HepG2 (cell line): ENCODE results near the gene GALNT10. TPM values are rescaled to one million over a fixed set of nuclear protein-coding genes. Genes with fewer than 3 reads are reported as not detected.

Source experiments
- ATAC-seq: fragments of 200-7000 bp; cut with Tn5 transposase; 3 replicates; pipeline ENCODE4 v1.9.1; 2020; ENCODE audit warnings: mild to moderate bottlenecking, moderate library complexity
- BruUV-seq: library from RNA; stranded (reverse); fragments of 400-500 nt; replicated peaks from 2 replicates; lab custom pipeline; 2021; lab: Mats Ljungman, UMichigan
- CTCF ChIA-PET: fragments of 300-600 bp; formaldehyde crosslinking; extraction: SDS; loops from one replicate; lab custom pipeline; 2021; ENCODE audit warnings: low total read pairs, inconsistent platforms, low intra/inter-chr PET ratio; lab: Yijun Ruan, JAX
- POLR2A ChIA-PET: fragments of 350-600 bp; sonication (Branson Sonifier 250); formaldehyde crosslinking; loops from one replicate; lab custom pipeline; 2020; ENCODE audit warnings: antibody characterized with exemption, inconsistent platforms; lab: Yijun Ruan, JAX
- DNase-seq: peaks from one replicate; pipeline ENCODE4 v3.0.0-alpha.2; 2015; ENCODE audit warnings: low spot score
- FAIRE-seq: peaks from 3 replicates; lab custom pipeline; 2011; peaks lifted over from hg19 to GRCh38; lab: Jason Lieb, UNC
- H2AFZ ChIP-seq: one replicate; pipeline ENCODE4 v1.6.1; 2011; ENCODE audit warnings: low read length, inconsistent platforms
- H3K27ac ChIP-seq: fragments of 300-600 bp; 3 replicates; pipeline ENCODE4 v1.8.0; 2011; ENCODE audit warnings: mixed run types, mild to moderate bottlenecking, mixed read lengths, low read length, inconsistent platforms; ENCODE audit not compliant: insufficient read depth; ENCODE audit errors: extremely low read length
- H3K27me3 ChIP-seq, 2 experiments: fragments of 200-600 bp in 1 of 2; 2 replicates in 1 of 2; 3 replicates in 1 of 2; pipeline versions ENCODE4 v1.6.0 to v1.8.0; 2011; ENCODE audit warnings: low read length in 2 of 2, mild to moderate bottlenecking in 2 of 2, moderate library complexity in 2 of 2, inconsistent platforms in 1 of 2; ENCODE audit not compliant: insufficient read depth in 2 of 2, control insufficient read depth in 1 of 2
- H3K36me3 ChIP-seq, 2 experiments: fragments of 200-600 bp in 1 of 2; replicated peaks in 1 of 2; 2 replicates in 1 of 2; 3 replicates in 1 of 2; pipeline versions ENCODE4 v1.5.1 to v1.8.0; 2011; ENCODE audit warnings: low read length in 2 of 2, inconsistent platforms in 1 of 2; ENCODE audit not compliant: insufficient read depth in 2 of 2, control insufficient read depth in 1 of 2
- H3K4me1 ChIP-seq: 2 replicates; pipeline ENCODE4 v1.5.1; 2012; ENCODE audit warnings: low read length, inconsistent platforms; ENCODE audit not compliant: insufficient read depth
- H3K4me2 ChIP-seq: 2 replicates; pipeline ENCODE4 v1.6.0; 2011; ENCODE audit warnings: low read depth, low read length, inconsistent platforms
- H3K4me3 ChIP-seq, 3 experiments: fragments of 200-600 bp in 1 of 3; sonication (generic), shearing (Covaris generic) in 1 of 3; replicated peaks in 1 of 3; 2 replicates each; pipeline ENCODE4 v1.5.1; 2011 to 2016; ENCODE audit warnings: low read length in 3 of 3, inconsistent platforms in 2 of 3, low read depth in 2 of 3, mild to moderate bottlenecking in 2 of 3, control low read depth in 1 of 3, mixed read lengths in 1 of 3; ENCODE audit not compliant: insufficient read depth in 1 of 3
- H3K79me2 ChIP-seq: one replicate; pipeline ENCODE4 v1.6.1; 2011; ENCODE audit warnings: low read length, inconsistent platforms; ENCODE audit not compliant: insufficient read depth
- H3K9ac ChIP-seq: 2 replicates; pipeline ENCODE4 v1.6.0; 2011; ENCODE audit warnings: mild to moderate bottlenecking, low read depth, low read length, inconsistent platforms; ENCODE audit not compliant: insufficient read depth
- H3K9me3 ChIP-seq: 2 replicates; pipeline ENCODE4 v1.5.1; 2012; ENCODE audit warnings: mild to moderate bottlenecking, low read length
- H4K20me1 ChIP-seq: 2 replicates; pipeline ENCODE4 v1.6.0; 2011; ENCODE audit warnings: inconsistent platforms, mild to moderate bottlenecking, low read length, moderate library complexity; ENCODE audit not compliant: insufficient read depth
- BRCA1 ChIP-seq: sonication (generic); formaldehyde crosslinking; IDR thresholded peaks from 2 replicates; pipeline ENCODE4 v1.4.0; 2020; ENCODE audit warnings: missing genetic modification reagents
- BRF2 ChIP-seq: sonication (generic); formaldehyde crosslinking; IDR thresholded peaks from 2 replicates; pipeline ENCODE4 v1.8.1; 2022; ENCODE audit warnings: mild to moderate bottlenecking, missing genetic modification reagents
- DMAP1 ChIP-seq: IDR thresholded peaks from 2 replicates; pipeline ENCODE4 v1.6.1; 2016
- GABPA ChIP-seq, 2 experiments: IDR thresholded peaks; 2 replicates each; pipeline ENCODE4 v1.6.1; 2011 to 2016; ENCODE audit warnings: low read depth in 2 of 2, low read length in 1 of 2, missing biosample characterization in 1 of 2, missing genetic modification characterization in 1 of 2
- HNF1A ChIP-seq, 2 experiments: sonication (generic) in 1 of 2; formaldehyde crosslinking in 1 of 2; IDR thresholded peaks; 2 replicates each; pipeline versions ENCODE4 v1.4.0 to v1.6.1; 2016 to 2020; ENCODE audit warnings: borderline replicate concordance in 1 of 2, low read depth in 1 of 2, mild to moderate bottlenecking in 1 of 2, missing genetic modification reagents in 1 of 2
- NFE2L1 ChIP-seq: sonication (generic); formaldehyde crosslinking; IDR thresholded peaks from 2 replicates; pipeline ENCODE4 v1.4.0; 2020; ENCODE audit warnings: missing genetic modification reagents, mild to moderate bottlenecking, borderline replicate concordance
- PATZ1 ChIP-seq: sonication (generic); formaldehyde crosslinking; IDR thresholded peaks from 2 replicates; pipeline ENCODE4 v1.4.0; 2020; ENCODE audit warnings: missing genetic modification reagents
- RFXAP ChIP-seq: sonication (generic); formaldehyde crosslinking; IDR thresholded peaks from 2 replicates; pipeline ENCODE4 v1.4.0; 2020; ENCODE audit warnings: missing genetic modification reagents, borderline replicate concordance
- TIGD3 ChIP-seq: sonication (generic); formaldehyde crosslinking; IDR thresholded peaks from 2 replicates; pipeline ENCODE4 v1.5.1; 2020; ENCODE audit warnings: mild to moderate bottlenecking, missing genetic modification reagents, borderline replicate concordance
- ZNF251 ChIP-seq: sonication (generic); formaldehyde crosslinking; IDR thresholded peaks from 2 replicates; pipeline ENCODE4 v1.9.0; 2021; ENCODE audit warnings: mild to moderate bottlenecking, missing genetic modification reagents
- ZNF256 ChIP-seq: sonication (generic); formaldehyde crosslinking; conservative IDR thresholded peaks from 2 replicates; pipeline ENCODE4 v1.4.0; 2020; ENCODE audit warnings: missing genetic modification reagents
- ZNF597 ChIP-seq: sonication (generic); formaldehyde crosslinking; IDR thresholded peaks from 2 replicates; pipeline ENCODE4 v1.5.0; 2020; ENCODE audit warnings: missing genetic modification reagents
- WGBS: methylation state at CpG from one replicate; pipeline ENCODE4 v1.1.6; 2017; ENCODE audit warnings: low lambda C conversion rate; 5-methylcytosine and 5-hydroxymethylcytosine counted together
- in situ Hi-C: cut with HindIII; loops from 2 replicates; pipeline ENCODE4 v1.10.0; 2017; ENCODE audit warnings: low pct_unique_long_range_greater_than_20kb; ENCODE audit not compliant: extremely low pct_ligation_motif_present
- intact Hi-C: fragments of 100-400 bp; cut with micrococcal nuclease; formaldehyde crosslinking; loops from one replicate; pipeline ENCODE4 v1.10.0; 2022; ENCODE audit not compliant: unreplicated experiment
- polyA plus RNA-seq, 8 experiments: library from polyadenylated mRNA; depleted of rRNA in 3 of 8; stranded (reverse) in 7 of 8; unstranded in 1 of 8; fragments of >200 nt; fragmentation: Illumina TruSeq in 4 of 8; extraction: Trizol in 4 of 8; gene quantifications; 2 replicates each; pipeline versions ENCODE4 v1.2.1 to v1.2.3, GENCODE V29; 2011 to 2016; ENCODE audit warnings: low read depth in 4 of 8, missing spikeins in 1 of 8, mixed read lengths in 1 of 8; ENCODE audit not compliant: insufficient read depth in 1 of 8
- total RNA-seq, 5 experiments: library from RNA; depleted of rRNA; stranded (reverse); fragments of >200 nt; fragmentation: Illumina TruSeq; extraction: Trizol; gene quantifications; 2 replicates each; pipeline ENCODE4 v1.2.3, GENCODE V29; 2016; ENCODE audit warnings: low read depth in 1 of 5

The GALNT10 gene
- total and polyA plus RNA-seq, 2 of the 13 experiments (the other 11 are each of a cell fraction or from before 2014, with no cell fraction given): 8.1 to 11.2 TPM

GRCh38 chr5:154406826-154407225, 216.3 kb downstream of the GALNT10 start:
- CTCF ChIA-PET: no interaction called here

More at GRCh38 chr5:154406826-154407225, 216.3 kb downstream of the GALNT10 start:
- DNase-seq: no peak
- TF ChIP-seq DMAP1 (CRISPR knock-in tag) (no peak), PATZ1 (CRISPR knock-in tag) (no peak), ZNF256 (CRISPR knock-in tag) (no peak), ZNF597 (CRISPR knock-in tag) (no peak), HNF1A (IDR thresholded peaks at IDR 0.05; ENCODE audit: low read depth) (no peak), HNF1A (CRISPR knock-in tag; IDR thresholded peaks at IDR 0.05; ENCODE audit: borderline replicate concordance) (no peak), RFXAP (CRISPR knock-in tag) (no peak), GABPA (IDR thresholded peaks at IDR 0.05; ENCODE audit: low read depth, low read length) (no peak), GABPA (CRISPR knock-in tag; IDR thresholded peaks at IDR 0.05; ENCODE audit: low read depth) (no peak), NFE2L1 (CRISPR knock-in tag) (no peak), BRCA1 (no peak), ZNF251 (CRISPR knock-in tag) (no peak), BRF2 (CRISPR knock-in tag) (no peak), TIGD3 (CRISPR knock-in tag) (no peak)
- H3K9me3 ChIP-seq: no peaks in the 10 kb centered on the region
- no peak overlapping the region for H3K4me2 ChIP-seq
- H3K9ac ChIP-seq: no peak overlapping the region
- 0 out of 2 replicates have a peak, but pooled peaks cover 9% of the 10 kb centered on the region for H3K4me1 ChIP-seq
- no peak for ATAC-seq
- no peak for FAIRE-seq
- H3K27ac ChIP-seq: no peak overlapping the region
- POLR2A ChIA-PET: no interaction called here
- no peaks in the 10 kb centered on the region for H3K27me3 ChIP-seq
- WGBS: 98% methylated on average over 4 of the region's 4 CpGs
- H3K36me3 ChIP-seq: peaks cover 0 to 2% of the 10 kb centered on the region in 2 experiments; a peak in 1 of 5 replicates
- no TSS peak for BruUV-seq
- intact Hi-C loops: loop anchor here (10.0 kb wide), 1 partner anchor 72 kb away; no protein-coding TSS in a partner anchor
- in situ Hi-C loops: loop anchor here (5.0 kb wide), 1 partner anchor 335 kb away; no protein-coding TSS in a partner anchor
- no peak overlapping the region for H3K4me3 ChIP-seq
- no peak overlapping the region for H2AFZ ChIP-seq
- H3K79me2 ChIP-seq: no peaks in the 10 kb centered on the region
- H4K20me1 ChIP-seq: no peaks in the 10 kb centered on the region
